CD14-positive monocyte (primary cell): ENCODE measurements around the gene VSTM2B. TPM values are rescaled to one million over a fixed set of nuclear protein-coding genes. Genes with fewer than 3 reads are reported as not detected.

Experiments
- DNase-seq, 3 donors: peaks; one replicate each; pipeline ENCODE4 v3.0.0-alpha.2; 2011 to 2022
- H2AFZ ChIP-seq: 2 replicates; pipeline ENCODE4 v1.6.0; 2012; ENCODE audit warnings: mild to moderate bottlenecking, low read depth, low read length, inconsistent platforms; ENCODE audit not compliant: insufficient read depth, poor library complexity, severe bottlenecking
- H3K27ac ChIP-seq, 2 donors: 1 replicate in 1 of 2; 2 replicates in 1 of 2; pipeline ENCODE4 v1.5.1; 2012 to 2013; ENCODE audit warnings: low read length in 2 of 2, control low read depth in 1 of 2, inconsistent platforms in 1 of 2, low read depth in 1 of 2, mild to moderate bottlenecking in 1 of 2
- H3K27me3 ChIP-seq, 2 donors: one replicate each; pipeline versions ENCODE4 v1.6.0 to v1.6.1; 2011 to 2013; ENCODE audit warnings: low read length in 2 of 2; ENCODE audit not compliant: control insufficient read depth in 2 of 2, insufficient read depth in 2 of 2
- H3K36me3 ChIP-seq, 2 donors: replicated peaks in 1 of 2; 1 replicate in 1 of 2; 2 replicates in 1 of 2; pipeline versions ENCODE4 v1.5.1 to v1.6.1; 2012 to 2013; ENCODE audit warnings: low read length in 2 of 2, control low read depth in 1 of 2, inconsistent platforms in 1 of 2, mild to moderate bottlenecking in 1 of 2; ENCODE audit not compliant: insufficient read depth in 2 of 2, control insufficient read depth in 1 of 2
- H3K4me1 ChIP-seq, 2 donors: 1 replicate in 1 of 2; 2 replicates in 1 of 2; pipeline versions ENCODE4 v1.5.1 to v1.6.1; 2012 to 2013; ENCODE audit warnings: low read length in 2 of 2, control low read depth in 1 of 2, inconsistent platforms in 1 of 2, mild to moderate bottlenecking in 1 of 2, moderate library complexity in 1 of 2; ENCODE audit not compliant: insufficient read depth in 2 of 2, control insufficient read depth in 1 of 2
- H3K4me2 ChIP-seq: replicated peaks from 2 replicates; pipeline ENCODE3; 2012; ENCODE audit warnings: low read length, moderate library complexity, mild to moderate bottlenecking; ENCODE audit not compliant: poor library complexity, severe bottlenecking; ENCODE audit errors: extremely low read depth
- H3K4me3 ChIP-seq, 3 experiments: fragments of 200-600 bp in 1 of 3; sonication (generic) in 1 of 3; replicated peaks in 1 of 3; 1 replicate in 2 of 3; 2 replicates in 1 of 3; pipeline ENCODE4 v1.5.1; 2011 to 2013; ENCODE audit warnings: low read length in 3 of 3, mild to moderate bottlenecking in 3 of 3, control low read depth in 2 of 3, low read depth in 2 of 3, inconsistent platforms in 1 of 3, moderate library complexity in 1 of 3
- H3K79me2 ChIP-seq: 2 replicates; pipeline ENCODE4 v1.6.0; 2012; ENCODE audit warnings: mild to moderate bottlenecking, control low read depth, inconsistent platforms, low read length, moderate library complexity; ENCODE audit not compliant: insufficient read depth
- H3K9ac ChIP-seq: 2 replicates; pipeline ENCODE4 v1.6.0; 2017; ENCODE audit warnings: low read length, mild to moderate bottlenecking; ENCODE audit not compliant: insufficient read depth, poor library complexity, severe bottlenecking
- H3K9me3 ChIP-seq, 2 donors: replicated peaks in 1 of 2; 1 replicate in 1 of 2; 2 replicates in 1 of 2; pipeline versions ENCODE4 v1.5.1 to v1.6.1; 2012 to 2013; ENCODE audit warnings: low read length in 2 of 2, control low read depth in 1 of 2; ENCODE audit not compliant: control insufficient read depth in 1 of 2, insufficient read depth in 1 of 2
- H4K20me1 ChIP-seq: 2 replicates; pipeline ENCODE4 v1.6.0; 2012; ENCODE audit warnings: mild to moderate bottlenecking, low read length, control low read depth, moderate library complexity; ENCODE audit not compliant: insufficient read depth
- H3K27ac Mint-ChIP-seq, 7 donors: one replicate each; pipeline ENCODE4 v1.8.0; 2020; ENCODE audit warnings: mild to moderate bottlenecking in 7 of 7, mixed read lengths in 7 of 7, moderate library complexity in 6 of 7, inconsistent platforms in 2 of 7
- H3K27me3 Mint-ChIP-seq, 3 donors: one replicate each; pipeline ENCODE4 v1.8.0; 2021 to 2022; ENCODE audit warnings: low read depth in 3 of 3, mild to moderate bottlenecking in 3 of 3, mixed read lengths in 3 of 3, moderate library complexity in 3 of 3, inconsistent platforms in 1 of 3
- H3K36me3 Mint-ChIP-seq, 2 donors: one replicate each; pipeline ENCODE4 v1.8.0; 2020; ENCODE audit warnings: mixed read lengths in 2 of 2, inconsistent platforms in 1 of 2, mild to moderate bottlenecking in 1 of 2
- H3K4me1 Mint-ChIP-seq: one replicate; pipeline ENCODE4 v1.8.0; 2020; ENCODE audit warnings: mild to moderate bottlenecking, mixed read lengths
- H3K4me3 Mint-ChIP-seq, 2 donors: one replicate each; pipeline ENCODE4 v1.8.0; 2020; ENCODE audit warnings: mild to moderate bottlenecking in 2 of 2, mixed read lengths in 2 of 2, moderate library complexity in 1 of 2
- H3K9me3 Mint-ChIP-seq, 7 donors: one replicate each; pipeline ENCODE4 v1.8.0; 2020 to 2022; ENCODE audit warnings: mixed read lengths in 7 of 7, mild to moderate bottlenecking in 6 of 7, moderate library complexity in 6 of 7, inconsistent platforms in 2 of 7
- WGBS: methylation state at CpG from one replicate; pipeline ENCODE4 v1.1.5; 2013; ENCODE audit warnings: missing lambda C conversion rate; ENCODE audit not compliant: insufficient coverage; 5-methylcytosine and 5-hydroxymethylcytosine counted together
- intact Hi-C, 2 donors: fragments of 100-400 bp; cut with micrococcal nuclease; formaldehyde crosslinking; loops; one replicate each; pipeline versions ENCODE4 v1.15.0 to v1.15.1; 2023
- polyA plus RNA-seq, 3 donors: library from polyadenylated mRNA; depleted of rRNA in 1 of 3; unstranded in 2 of 3; stranded (reverse) in 1 of 3; fragments of 300-500 nt in 2 of 3; fragments of >200 nt in 1 of 3; fragmentation: Illumina TruSeq in 2 of 3; gene quantifications; 1 replicate in 2 of 3; 2 replicates in 1 of 3; pipeline ENCODE4 v1.2.3, GENCODE V29; 2012 to 2021
- TF ChIP-seq, protein P1 (sequence below): fragments of 200-600 bp; IDR thresholded peaks from one replicate; pipeline ENCODE4 v1.8.0; 2022; ENCODE audit warnings: antibody characterized with exemption, mild to moderate bottlenecking

Gene VSTM2B
- polyA plus RNA-seq, 3 donors = not detected

DNA sequence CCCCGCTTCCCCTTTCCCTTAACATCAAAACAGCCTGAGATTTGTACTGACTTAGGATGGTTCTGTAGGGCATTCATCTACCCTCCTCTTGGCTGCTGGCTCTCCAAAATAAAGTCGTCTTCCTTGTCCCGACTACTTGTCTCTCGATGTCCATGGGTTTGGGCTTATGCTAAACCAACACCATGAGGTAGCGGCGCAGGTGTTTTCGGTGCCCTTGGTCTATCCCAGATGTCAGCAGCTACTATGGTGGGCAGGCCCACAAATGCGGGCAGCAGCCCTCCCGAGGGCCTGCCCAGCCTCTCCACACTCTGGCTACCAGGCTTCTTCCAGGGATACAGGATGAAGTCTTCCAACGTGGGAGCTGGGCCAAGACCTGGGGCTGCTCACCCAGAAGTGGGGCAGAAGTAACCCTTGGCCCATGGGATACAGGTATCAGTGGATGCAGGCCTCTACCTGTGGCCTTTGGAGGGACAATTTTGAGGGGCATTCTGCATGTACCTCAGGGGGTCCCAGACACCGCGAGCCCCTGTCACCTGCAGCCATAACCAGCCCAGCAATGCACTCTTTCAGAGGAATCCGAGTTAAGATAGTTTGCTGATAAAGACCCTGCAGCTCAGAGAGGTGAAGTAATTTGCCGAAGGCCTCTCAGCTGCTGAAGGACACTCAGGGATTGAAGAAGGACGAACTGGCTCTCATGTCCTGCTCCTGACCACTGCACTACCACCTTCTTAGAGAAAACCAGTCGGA lies 47.8 kb upstream of the VSTM2B start:
- Histone ChIP-seq H3K4me2 (no peak overlapping the region), H3K27ac (no peak overlapping the region), H2AFZ (no peak overlapping the region), H3K4me3 (no peak overlapping the region), H3K27me3 (no peaks in the 10 kb centered on the region), H3K9me3 (peaks cover 13 to 24% of the 10 kb centered on the region in 2 donors), H4K20me1 (no peaks in the 10 kb centered on the region), H3K36me3 (no peaks in the 10 kb centered on the region), H3K4me1 (no peaks in the 10 kb centered on the region), H3K9ac (no peak overlapping the region), H3K79me2 (no peaks in the 10 kb centered on the region)
- no peaks in the 10 kb centered on the region for H3K36me3 Mint-ChIP-seq
- DNase-seq = no peak
- H3K27me3 Mint-ChIP-seq = peaks cover 0 to 3% (median 2%) of the 10 kb centered on the region in 3 donors
- H3K27ac Mint-ChIP-seq = no peak overlapping the region
- TF ChIP-seq, protein P1, sequence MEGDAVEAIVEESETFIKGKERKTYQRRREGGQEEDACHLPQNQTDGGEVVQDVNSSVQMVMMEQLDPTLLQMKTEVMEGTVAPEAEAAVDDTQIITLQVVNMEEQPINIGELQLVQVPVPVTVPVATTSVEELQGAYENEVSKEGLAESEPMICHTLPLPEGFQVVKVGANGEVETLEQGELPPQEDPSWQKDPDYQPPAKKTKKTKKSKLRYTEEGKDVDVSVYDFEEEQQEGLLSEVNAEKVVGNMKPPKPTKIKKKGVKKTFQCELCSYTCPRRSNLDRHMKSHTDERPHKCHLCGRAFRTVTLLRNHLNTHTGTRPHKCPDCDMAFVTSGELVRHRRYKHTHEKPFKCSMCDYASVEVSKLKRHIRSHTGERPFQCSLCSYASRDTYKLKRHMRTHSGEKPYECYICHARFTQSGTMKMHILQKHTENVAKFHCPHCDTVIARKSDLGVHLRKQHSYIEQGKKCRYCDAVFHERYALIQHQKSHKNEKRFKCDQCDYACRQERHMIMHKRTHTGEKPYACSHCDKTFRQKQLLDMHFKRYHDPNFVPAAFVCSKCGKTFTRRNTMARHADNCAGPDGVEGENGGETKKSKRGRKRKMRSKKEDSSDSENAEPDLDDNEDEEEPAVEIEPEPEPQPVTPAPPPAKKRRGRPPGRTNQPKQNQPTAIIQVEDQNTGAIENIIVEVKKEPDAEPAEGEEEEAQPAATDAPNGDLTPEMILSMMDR = no peak
- no peak overlapping the region for H3K4me3 Mint-ChIP-seq
- intact Hi-C loops = no loop called here
- H3K9me3 Mint-ChIP-seq = peaks cover 7 to 28% (median 19%) of the 10 kb centered on the region in 7 donors
- WGBS = 89% methylated on average over 13 of the region's 16 CpGs
- H3K4me1 Mint-ChIP-seq = no peaks in the 10 kb centered on the region

DNA sequence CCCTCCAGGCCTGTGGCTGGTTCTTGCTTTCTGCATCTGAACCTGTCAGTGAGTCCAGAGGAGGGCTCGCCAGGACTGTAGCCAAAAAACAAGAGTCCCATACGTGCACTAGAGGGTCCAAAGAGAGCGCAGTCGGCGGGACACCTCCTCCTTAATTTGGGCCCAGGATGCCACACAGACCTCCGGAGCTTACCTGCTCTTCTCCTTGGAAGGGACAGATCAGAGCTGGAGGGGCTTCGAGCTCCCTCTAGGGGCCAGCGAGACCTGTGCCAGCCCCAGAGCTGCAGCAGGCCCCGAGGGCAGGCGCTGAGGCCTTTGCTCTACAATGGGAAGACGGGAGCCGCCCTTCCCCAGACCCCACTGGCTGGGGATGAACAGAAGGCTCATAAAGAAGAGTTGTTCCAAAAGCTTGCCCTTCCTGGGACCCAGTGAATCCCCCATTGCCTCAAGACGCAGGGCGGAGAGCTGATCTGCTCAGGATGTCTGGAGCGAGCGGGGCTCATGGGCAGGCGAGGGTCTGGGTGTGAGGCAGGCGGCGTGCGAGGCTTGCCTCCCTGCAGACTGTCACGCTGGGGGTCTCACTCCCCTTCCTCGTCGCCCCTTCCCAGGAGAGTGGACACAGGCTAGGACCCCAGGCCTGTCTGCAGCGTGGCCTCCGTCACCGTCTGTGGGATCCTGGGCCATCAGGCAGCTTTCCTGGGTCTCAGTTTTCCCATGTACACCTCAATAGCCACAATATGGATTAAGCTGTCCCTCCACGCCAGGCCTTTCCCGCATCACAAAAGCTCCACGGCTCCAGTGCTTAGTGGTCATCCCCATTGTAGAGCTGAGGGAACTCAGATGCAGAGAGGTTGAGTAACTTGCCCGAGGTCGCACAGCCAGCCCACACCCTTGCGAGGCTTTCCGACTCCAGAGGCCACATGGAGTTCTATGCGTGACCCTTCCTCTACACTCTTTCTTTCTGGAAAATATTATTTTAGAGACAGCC lies 46.9 kb upstream of the VSTM2B start:
- Histone ChIP-seq H3K9me3 (peaks cover 13 to 27% of the 10 kb centered on the region in 2 donors), H2AFZ (no peak overlapping the region), H3K4me2 (no peak overlapping the region), H3K36me3 (no peaks in the 10 kb centered on the region), H3K79me2 (no peaks in the 10 kb centered on the region), H3K4me3 (no peak overlapping the region), H3K9ac (no peak overlapping the region), H3K27me3 (no peaks in the 10 kb centered on the region), H4K20me1 (no peaks in the 10 kb centered on the region), H3K27ac (no peak overlapping the region), H3K4me1 (no peaks in the 10 kb centered on the region)
- WGBS = 51% methylated on average over 27 of the region's 34 CpGs
- peaks cover 7 to 29% (median 19%) of the 10 kb centered on the region in 7 donors for H3K9me3 Mint-ChIP-seq
- intact Hi-C loops = no loop called here
- H3K36me3 Mint-ChIP-seq = no peaks in the 10 kb centered on the region
- no peak for DNase-seq
- H3K4me3 Mint-ChIP-seq = no peak overlapping the region
- H3K27ac Mint-ChIP-seq = no peak overlapping the region
- TF ChIP-seq, protein P1 = no peak
- peaks cover 0 to 4% (median 2%) of the 10 kb centered on the region in 3 donors for H3K27me3 Mint-ChIP-seq
- no peaks in the 10 kb centered on the region for H3K4me1 Mint-ChIP-seq
